ENCODE data around the gene SLC10A7.

The SLC10A7 gene

DNA sequence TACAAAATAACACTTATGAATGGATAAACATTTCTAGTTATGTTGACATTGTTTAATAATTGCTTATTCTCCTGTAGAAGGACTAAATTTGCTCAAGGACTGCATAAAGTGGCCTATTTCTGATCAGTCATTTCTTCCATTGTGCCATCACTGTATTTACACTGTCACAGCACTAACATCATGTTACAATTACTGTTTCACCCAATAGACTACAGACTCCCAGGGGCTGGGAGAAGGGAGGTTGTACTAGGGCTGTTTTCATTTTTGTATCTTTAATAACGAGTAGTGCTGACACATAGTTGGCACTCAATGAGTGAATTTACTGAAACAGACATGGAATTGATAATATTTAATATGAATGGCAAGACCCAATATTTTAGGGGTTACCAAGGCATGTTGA lies 139.5 kb downstream of the SLC10A7 start:
- no peak overlapping the region for H3K27ac ChIP-seq (ENCODE audit: low read depth, low read length)
- H3K4me1 ChIP-seq (ENCODE audit: control insufficient read depth, low read length), result no peaks in the 10 kb centered on the region
- no peak overlapping the region for H3K4me2 ChIP-seq (ENCODE audit: low read length)
- no peaks in the 10 kb centered on the region for H3K79me2 ChIP-seq (ENCODE audit: control insufficient read depth, low read length)
- no peaks in the 10 kb centered on the region for H3K9me2 ChIP-seq (replicated peaks; ENCODE audit: control insufficient read depth, low read length)
- no peaks in the 10 kb centered on the region for H4K20me1 ChIP-seq (ENCODE audit: control insufficient read depth, insufficient read depth, low read depth, low read length)
- H3F3A ChIP-seq (ENCODE audit: control insufficient read depth, insufficient read depth), result no peaks in the 10 kb centered on the region
- TF ChIP-seq, protein P1, sequence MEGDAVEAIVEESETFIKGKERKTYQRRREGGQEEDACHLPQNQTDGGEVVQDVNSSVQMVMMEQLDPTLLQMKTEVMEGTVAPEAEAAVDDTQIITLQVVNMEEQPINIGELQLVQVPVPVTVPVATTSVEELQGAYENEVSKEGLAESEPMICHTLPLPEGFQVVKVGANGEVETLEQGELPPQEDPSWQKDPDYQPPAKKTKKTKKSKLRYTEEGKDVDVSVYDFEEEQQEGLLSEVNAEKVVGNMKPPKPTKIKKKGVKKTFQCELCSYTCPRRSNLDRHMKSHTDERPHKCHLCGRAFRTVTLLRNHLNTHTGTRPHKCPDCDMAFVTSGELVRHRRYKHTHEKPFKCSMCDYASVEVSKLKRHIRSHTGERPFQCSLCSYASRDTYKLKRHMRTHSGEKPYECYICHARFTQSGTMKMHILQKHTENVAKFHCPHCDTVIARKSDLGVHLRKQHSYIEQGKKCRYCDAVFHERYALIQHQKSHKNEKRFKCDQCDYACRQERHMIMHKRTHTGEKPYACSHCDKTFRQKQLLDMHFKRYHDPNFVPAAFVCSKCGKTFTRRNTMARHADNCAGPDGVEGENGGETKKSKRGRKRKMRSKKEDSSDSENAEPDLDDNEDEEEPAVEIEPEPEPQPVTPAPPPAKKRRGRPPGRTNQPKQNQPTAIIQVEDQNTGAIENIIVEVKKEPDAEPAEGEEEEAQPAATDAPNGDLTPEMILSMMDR (IDR thresholded peaks at IDR 0.05; ENCODE audit: low read depth, low read length, poor library complexity, severe bottlenecking), result no peak
- no peak for TF ChIP-seq EZH2phosphoT487 (IDR thresholded peaks at IDR 0.05; ENCODE audit: borderline replicate concordance, low read length)
- H3K9me3 ChIP-seq (ENCODE audit: control insufficient read depth, insufficient read depth, low read length), result no peaks in the 10 kb centered on the region
- H3K27me3 ChIP-seq (ENCODE audit: control insufficient read depth, low read length), result no peaks in the 10 kb centered on the region
- no peaks in the 10 kb centered on the region for H3K36me3 ChIP-seq (ENCODE audit: control insufficient read depth, low read length)
- H3K4me3 ChIP-seq (ENCODE audit: low read length), result no peak overlapping the region

DNA sequence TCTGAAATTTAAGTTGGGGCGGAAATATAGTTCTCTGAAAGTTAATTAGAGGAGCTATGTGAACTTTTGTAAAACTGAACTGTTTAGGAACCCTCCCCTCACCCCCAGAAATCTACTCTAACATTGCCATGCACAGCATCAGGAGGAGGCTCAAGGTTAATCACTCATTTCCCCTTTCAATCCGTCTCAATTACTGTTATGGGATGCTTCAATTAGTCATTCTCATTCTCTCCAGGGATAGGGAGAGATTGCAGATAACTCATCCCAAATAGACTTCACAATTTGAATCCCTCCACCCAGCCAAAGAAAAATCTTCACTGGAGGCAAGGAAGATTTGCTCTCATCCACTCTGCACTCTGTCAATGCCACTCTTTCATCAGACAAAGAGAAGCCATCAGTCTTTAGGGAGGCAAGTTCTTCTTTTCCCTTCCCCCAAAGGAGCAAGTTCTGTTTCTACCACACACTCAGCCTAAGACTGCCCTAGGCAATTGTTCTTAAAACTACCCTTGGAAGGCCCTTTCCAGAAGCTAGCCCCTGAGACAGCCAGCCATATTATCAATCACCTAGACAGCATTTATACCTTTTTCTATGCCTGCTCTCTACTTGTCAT lies 140.4 kb downstream of the SLC10A7 start:
- no peaks in the 10 kb centered on the region for H3K9me2 ChIP-seq (replicated peaks; ENCODE audit: control insufficient read depth, low read length)
- H3K27me3 ChIP-seq (ENCODE audit: control insufficient read depth, low read length), result no peaks in the 10 kb centered on the region
- no peaks in the 10 kb centered on the region for H3K9me3 ChIP-seq (ENCODE audit: control insufficient read depth, insufficient read depth, low read length)
- no peaks in the 10 kb centered on the region for H3K79me2 ChIP-seq (ENCODE audit: control insufficient read depth, low read length)
- no peaks in the 10 kb centered on the region for H4K20me1 ChIP-seq (ENCODE audit: control insufficient read depth, insufficient read depth, low read depth, low read length)
- H3K4me3 ChIP-seq (ENCODE audit: low read length), result no peak overlapping the region
- no peaks in the 10 kb centered on the region for H3K4me1 ChIP-seq (ENCODE audit: control insufficient read depth, low read length)
- TF ChIP-seq EZH2phosphoT487 (IDR thresholded peaks at IDR 0.05; ENCODE audit: borderline replicate concordance, low read length), result no peak
- TF ChIP-seq, protein P1 (IDR thresholded peaks at IDR 0.05; ENCODE audit: low read depth, low read length, poor library complexity, severe bottlenecking), result no peak
- H3F3A ChIP-seq (ENCODE audit: control insufficient read depth, insufficient read depth), result no peaks in the 10 kb centered on the region
- H3K27ac ChIP-seq (ENCODE audit: low read depth, low read length), result no peak overlapping the region
- no peak overlapping the region for H3K4me2 ChIP-seq (ENCODE audit: low read length)
- H3K36me3 ChIP-seq (ENCODE audit: control insufficient read depth, low read length), result no peaks in the 10 kb centered on the region

DNA sequence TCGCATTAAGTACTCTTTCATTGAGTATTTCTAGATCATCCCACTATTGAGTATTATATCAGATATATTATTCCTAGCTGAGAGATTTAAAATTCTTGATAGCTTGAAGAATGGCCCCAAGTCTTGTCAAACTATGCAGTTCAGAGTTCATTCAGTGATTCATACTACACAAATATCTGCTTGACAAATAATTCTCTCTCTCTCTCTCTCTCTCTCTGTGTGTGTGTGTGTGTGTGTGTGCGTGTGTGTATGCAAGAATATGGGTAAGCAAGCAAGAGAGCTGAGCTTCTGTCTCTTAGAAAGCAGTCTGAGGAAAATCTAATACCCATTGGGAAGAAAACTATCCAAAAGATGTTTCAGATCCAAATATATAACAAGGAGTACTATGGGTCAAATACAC lies 142.0 kb downstream of the SLC10A7 start:
- Histone ChIP-seq H3K4me1 (ENCODE audit: control insufficient read depth, low read length) (no peaks in the 10 kb centered on the region), H3K4me2 (ENCODE audit: low read length) (no peak overlapping the region), H3K9me3 (ENCODE audit: control insufficient read depth, insufficient read depth, low read length) (no peaks in the 10 kb centered on the region), H3K79me2 (ENCODE audit: control insufficient read depth, low read length) (no peaks in the 10 kb centered on the region), H3K27me3 (ENCODE audit: control insufficient read depth, low read length) (no peaks in the 10 kb centered on the region), H3K4me3 (ENCODE audit: low read length) (no peak overlapping the region), H3K36me3 (ENCODE audit: control insufficient read depth, low read length) (no peaks in the 10 kb centered on the region), H3F3A (ENCODE audit: control insufficient read depth, insufficient read depth) (no peaks in the 10 kb centered on the region), H4K20me1 (ENCODE audit: control insufficient read depth, insufficient read depth, low read depth, low read length) (no peaks in the 10 kb centered on the region), H3K9me2 (replicated peaks; ENCODE audit: control insufficient read depth, low read length) (no peaks in the 10 kb centered on the region), H3K27ac (ENCODE audit: low read depth, low read length) (no peak overlapping the region)
- TF ChIP-seq, protein P1 (IDR thresholded peaks at IDR 0.05; ENCODE audit: low read depth, low read length, poor library complexity, severe bottlenecking), result no peak
- TF ChIP-seq EZH2phosphoT487 (IDR thresholded peaks at IDR 0.05; ENCODE audit: borderline replicate concordance, low read length), result no peak

Measured in DOHH2 (cell line).